GM19043 (cell line): ENCODE data around the gene PPP1R12B.

ENCODE experiments used
- ATAC-seq: cut with Tn5 transposase; IDR thresholded peaks from one replicate; pipeline ENCODE4 v1.9.1; 2021; ENCODE audit warnings: low read depth; ENCODE audit not compliant: unreplicated experiment

The PPP1R12B gene

GRCh38 chr1:202348509-202349205 is at the start of gene PPP1R12B:
TSS of gene PPP1R12B (plus strand) at chr1:202348699. CDS start at chr1:202348852, 153 bp downstream.
- peak; percentile 96 for ATAC-seq

- ATAC-seq = no peak
These were observed 46.3 kb upstream of the PPP1R12B start for GRCh38 chr1:202302166-202302565.

GRCh38 chr1:202304375-202304774 is 44.1 kb upstream of the PPP1R12B start:
- ATAC-seq = no peak

- ATAC-seq = no peak
These were observed 43.3 kb upstream of the PPP1R12B start for GRCh38 chr1:202305168-202305567.

- ATAC-seq = no peak
These were observed 41.8 kb upstream of the PPP1R12B start for GRCh38 chr1:202306535-202307345.

- no peak for ATAC-seq
These were observed 38.3 kb upstream of the PPP1R12B start for GRCh38 chr1:202310071-202310725.

- no peak for ATAC-seq
These were observed 37.8 kb upstream of the PPP1R12B start for GRCh38 chr1:202310746-202311145.

- ATAC-seq = no peak
These were observed 36.4 kb upstream of the PPP1R12B start for GRCh38 chr1:202311875-202312635.

- no peak for ATAC-seq
These were observed 32.8 kb upstream of the PPP1R12B start for GRCh38 chr1:202315576-202316168.

- ATAC-seq = no peak
These were observed 32.3 kb upstream of the PPP1R12B start for GRCh38 chr1:202316186-202316585.

GRCh38 chr1:202317941-202318925 is 30.3 kb upstream of the PPP1R12B start:
- no peak for ATAC-seq

- no peak for ATAC-seq
These were observed 29.0 kb upstream of the PPP1R12B start for GRCh38 chr1:202319381-202320080.

GRCh38 chr1:202320081-202320405 is 28.5 kb upstream of the PPP1R12B start:
- no peak for ATAC-seq

GRCh38 chr1:202323731-202324130 is 24.8 kb upstream of the PPP1R12B start:
- ATAC-seq = no peak

GRCh38 chr1:202324646-202325045 is 23.9 kb upstream of the PPP1R12B start:
- ATAC-seq = no peak

GRCh38 chr1:202329891-202330290 is 18.6 kb upstream of the PPP1R12B start:
- ATAC-seq = no peak

- ATAC-seq = no peak
These were observed 14.6 kb upstream of the PPP1R12B start for GRCh38 chr1:202333861-202334260.

- no peak for ATAC-seq
These were observed 4.7 kb upstream of the PPP1R12B start for GRCh38 chr1:202343652-202344349.
